Fibroblast of lung (primary cell): ENCODE measurements around the gene PRR5L. TPM values are rescaled to one million over a fixed set of nuclear protein-coding genes. Genes with fewer than 3 reads are reported as not detected.

ENCODE experiments used
- DNase-seq, 2 donors: peaks; one replicate each; pipeline versions ENCODE4 v3.0.0 to v3.0.0-alpha.2; 2010; ENCODE audit warnings: low read depth in 2 of 2
- H2AFZ ChIP-seq: 2 replicates; pipeline ENCODE4 v1.5.1; 2012; ENCODE audit warnings: low read length, control low read depth, inconsistent platforms
- H3K27ac ChIP-seq: 2 replicates; pipeline ENCODE4 v1.5.1; 2011; ENCODE audit warnings: low read length, control low read depth; ENCODE audit not compliant: insufficient read depth
- H3K27me3 ChIP-seq: 2 replicates; pipeline ENCODE4 v1.5.1; 2011; ENCODE audit warnings: mild to moderate bottlenecking, low read length; ENCODE audit not compliant: control insufficient read depth, insufficient read depth
- H3K36me3 ChIP-seq: 2 replicates; pipeline ENCODE4 v1.5.1; 2011; ENCODE audit warnings: low read length; ENCODE audit not compliant: control insufficient read depth, insufficient read depth
- H3K4me1 ChIP-seq: 2 replicates; pipeline ENCODE4 v1.5.1; 2011; ENCODE audit warnings: low read length; ENCODE audit not compliant: control insufficient read depth, insufficient read depth; ENCODE audit errors: extremely low read depth
- H3K4me2 ChIP-seq: 2 replicates; pipeline ENCODE4 v1.5.1; 2011; ENCODE audit warnings: low read length, control low read depth; ENCODE audit not compliant: insufficient read depth; ENCODE audit errors: extremely low read depth
- H3K4me3 ChIP-seq, 4 experiments: fragments of 200-600 bp in 1 of 4; sonication (generic) in 1 of 4; replicated peaks in 1 of 4; 2 replicates each; pipeline ENCODE4 v1.5.1; 2011 to 2016; ENCODE audit warnings: low read length in 4 of 4, low read depth in 3 of 4, mild to moderate bottlenecking in 3 of 4, control low read depth in 2 of 4, inconsistent platforms in 1 of 4, mixed read lengths in 1 of 4; ENCODE audit not compliant: insufficient read depth in 1 of 4; ENCODE audit errors: control extremely low read depth in 1 of 4
- H3K79me2 ChIP-seq: 2 replicates; pipeline ENCODE4 v1.5.1; 2012; ENCODE audit warnings: mild to moderate bottlenecking, low read length, inconsistent platforms; ENCODE audit not compliant: control insufficient read depth, insufficient read depth
- H3K9ac ChIP-seq: 2 replicates; pipeline ENCODE4 v1.5.1; 2011; ENCODE audit warnings: mild to moderate bottlenecking, low read length, control low read depth; ENCODE audit not compliant: insufficient read depth
- H3K9me3 ChIP-seq: 2 replicates; pipeline ENCODE4 v1.5.1; 2012; ENCODE audit warnings: low read depth, low read length; ENCODE audit not compliant: control insufficient read depth, insufficient read depth
- H4K20me1 ChIP-seq: 2 replicates; pipeline ENCODE4 v1.5.1; 2011; ENCODE audit warnings: low read length; ENCODE audit not compliant: control insufficient read depth, insufficient read depth; ENCODE audit errors: extremely low read depth
- CTCF ChIP-seq, 2 donors: IDR thresholded peaks in 1 of 2; conservative IDR thresholded peaks in 1 of 2; 1 replicate in 1 of 2; 2 replicates in 1 of 2; pipeline ENCODE4 v1.5.1; 2011 to 2012; ENCODE audit warnings: low read length in 2 of 2, control low read depth in 1 of 2, inconsistent platforms in 1 of 2, low read depth in 1 of 2, mild to moderate bottlenecking in 1 of 2
- EZH2 ChIP-seq: IDR thresholded peaks from 2 replicates; pipeline ENCODE4 v1.5.1; 2012; ENCODE audit warnings: low read length, control low read depth, mild to moderate bottlenecking; ENCODE audit errors: missing control alignments
- polyA plus RNA-seq, 2 donors: library from polyadenylated mRNA; depleted of rRNA in 1 of 2; stranded (reverse) in 1 of 2; unstranded in 1 of 2; fragments of >200 nt; gene quantifications; 2 replicates each; pipeline ENCODE4 v1.2.1, GENCODE V29; 2011 to 2012; ENCODE audit warnings: missing spikeins in 1 of 2
- total RNA-seq: library from RNA; depleted of rRNA; stranded (reverse); fragments of >200 nt; gene quantifications from 2 replicates; pipeline ENCODE4 v1.2.1, GENCODE V29; 2014

Gene PRR5L
- total and polyA plus RNA-seq, 2 donors (not counting 1 experiment from before 2014, with no cell fraction given), result 2.8 to 6.3 TPM

GRCh38 chr11:36328966-36329673, 33.0 kb downstream of the PRR5L start:
- H3K36me3 ChIP-seq, result no peaks in the 10 kb centered on the region
- H3K4me2 ChIP-seq, result no peak overlapping the region
- H3K79me2 ChIP-seq, result no peaks in the 10 kb centered on the region
- DNase-seq, result peak in 1 of 2 donors; percentile 50
- H2AFZ ChIP-seq, result no peak overlapping the region
- H3K9ac ChIP-seq, result no peak overlapping the region
- H4K20me1 ChIP-seq, result no peaks in the 10 kb centered on the region
- no peak overlapping the region for H3K4me3 ChIP-seq
- no peaks in the 10 kb centered on the region for H3K27me3 ChIP-seq
- H3K4me1 ChIP-seq, result no peaks in the 10 kb centered on the region
- no peak overlapping the region for H3K27ac ChIP-seq
- TF ChIP-seq CTCF (conservative IDR thresholded peaks at IDR 0.05 in 1 of 2, IDR thresholded peaks at IDR 0.05 in 1 of 2; ENCODE audit: low read depth in 1 of 2, low read length in 2 of 2) (no peak), EZH2 (no peak)
- H3K9me3 ChIP-seq, result no peaks in the 10 kb centered on the region

- no peak for TF ChIP-seq EZH2
- TF ChIP-seq CTCF (conservative IDR thresholded peaks at IDR 0.05 in 1 of 2, IDR thresholded peaks at IDR 0.05 in 1 of 2; ENCODE audit: low read depth in 1 of 2, low read length in 2 of 2), result no peak
These were observed 34.3 kb downstream of the PRR5L start for GRCh38 chr11:36330411-36330810.

GRCh38 chr11:36333468-36333867, 37.4 kb downstream of the PRR5L start:
- H3K27me3 ChIP-seq, result no peaks in the 10 kb centered on the region
- no peak overlapping the region for H3K9ac ChIP-seq
- H3K4me2 ChIP-seq, result no peak overlapping the region
- H3K36me3 ChIP-seq, result no peaks in the 10 kb centered on the region
- no peaks in the 10 kb centered on the region for H3K9me3 ChIP-seq
- no peaks in the 10 kb centered on the region for H3K4me1 ChIP-seq
- no peaks in the 10 kb centered on the region for H3K79me2 ChIP-seq
- TF ChIP-seq EZH2 (no peak), CTCF (conservative IDR thresholded peaks at IDR 0.05 in 1 of 2, IDR thresholded peaks at IDR 0.05 in 1 of 2; ENCODE audit: low read depth in 1 of 2, low read length in 2 of 2) (no peak)
- H3K27ac ChIP-seq, result no peak overlapping the region
- no peak overlapping the region for H2AFZ ChIP-seq
- no peak overlapping the region for H3K4me3 ChIP-seq
- DNase-seq, result peak; percentile 32 to 70
- no peaks in the 10 kb centered on the region for H4K20me1 ChIP-seq

More at GRCh38 chr11:36330411-36330810, 34.3 kb downstream of the PRR5L start:
- H3K4me3 ChIP-seq, result no peak overlapping the region
- H3K4me2 ChIP-seq, result no peak overlapping the region
- no peak for DNase-seq
- no peaks in the 10 kb centered on the region for H3K79me2 ChIP-seq
- no peaks in the 10 kb centered on the region for H3K4me1 ChIP-seq
- no peaks in the 10 kb centered on the region for H4K20me1 ChIP-seq
- no peaks in the 10 kb centered on the region for H3K9me3 ChIP-seq
- H3K27ac ChIP-seq, result no peak overlapping the region
- H3K36me3 ChIP-seq, result no peaks in the 10 kb centered on the region
- H2AFZ ChIP-seq, result no peak overlapping the region
- H3K9ac ChIP-seq, result no peak overlapping the region
- H3K27me3 ChIP-seq, result no peaks in the 10 kb centered on the region
